ENCODE results near the gene PPM1A.

PPM1A gene

DNA sequence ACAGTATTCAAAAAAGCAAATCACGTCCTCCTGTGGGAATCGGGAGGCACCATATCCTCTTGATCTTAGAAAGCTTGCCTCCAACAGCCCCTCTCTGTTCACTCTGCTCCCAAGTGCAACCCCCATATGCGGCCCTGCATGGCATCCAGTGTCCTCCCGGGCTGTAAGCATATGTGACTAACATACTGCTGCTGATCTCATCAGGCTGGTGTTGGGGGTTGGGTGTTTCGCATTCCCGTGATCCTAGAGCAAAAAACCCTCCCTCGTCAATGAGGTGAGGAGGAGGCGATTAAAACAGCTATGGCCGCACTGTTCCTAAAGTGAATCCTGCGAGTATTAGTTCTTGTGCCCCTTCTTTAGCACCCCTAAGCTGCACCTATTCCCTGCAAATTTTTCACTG is 28.1 kb upstream of the PPM1A start:
- no peak for DNase-seq (ENCODE audit: extremely low read depth, insufficient read length)
- H3K36me3 ChIP-seq (ENCODE audit: control insufficient read depth, insufficient read depth, low read length): no peaks in the 10 kb centered on the region
- no peaks in the 10 kb centered on the region for H3K27me3 ChIP-seq (replicated peaks; ENCODE audit: control insufficient read depth, insufficient read depth, low read length)
- no peak overlapping the region for H3K4me3 ChIP-seq (replicated peaks; ENCODE audit: low read depth, low read length)
- TF ChIP-seq, protein P1, sequence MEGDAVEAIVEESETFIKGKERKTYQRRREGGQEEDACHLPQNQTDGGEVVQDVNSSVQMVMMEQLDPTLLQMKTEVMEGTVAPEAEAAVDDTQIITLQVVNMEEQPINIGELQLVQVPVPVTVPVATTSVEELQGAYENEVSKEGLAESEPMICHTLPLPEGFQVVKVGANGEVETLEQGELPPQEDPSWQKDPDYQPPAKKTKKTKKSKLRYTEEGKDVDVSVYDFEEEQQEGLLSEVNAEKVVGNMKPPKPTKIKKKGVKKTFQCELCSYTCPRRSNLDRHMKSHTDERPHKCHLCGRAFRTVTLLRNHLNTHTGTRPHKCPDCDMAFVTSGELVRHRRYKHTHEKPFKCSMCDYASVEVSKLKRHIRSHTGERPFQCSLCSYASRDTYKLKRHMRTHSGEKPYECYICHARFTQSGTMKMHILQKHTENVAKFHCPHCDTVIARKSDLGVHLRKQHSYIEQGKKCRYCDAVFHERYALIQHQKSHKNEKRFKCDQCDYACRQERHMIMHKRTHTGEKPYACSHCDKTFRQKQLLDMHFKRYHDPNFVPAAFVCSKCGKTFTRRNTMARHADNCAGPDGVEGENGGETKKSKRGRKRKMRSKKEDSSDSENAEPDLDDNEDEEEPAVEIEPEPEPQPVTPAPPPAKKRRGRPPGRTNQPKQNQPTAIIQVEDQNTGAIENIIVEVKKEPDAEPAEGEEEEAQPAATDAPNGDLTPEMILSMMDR (IDR thresholded peaks at IDR 0.05; ENCODE audit: insufficient read depth, low read length, poor library complexity, severe bottlenecking): no peak

DNA sequence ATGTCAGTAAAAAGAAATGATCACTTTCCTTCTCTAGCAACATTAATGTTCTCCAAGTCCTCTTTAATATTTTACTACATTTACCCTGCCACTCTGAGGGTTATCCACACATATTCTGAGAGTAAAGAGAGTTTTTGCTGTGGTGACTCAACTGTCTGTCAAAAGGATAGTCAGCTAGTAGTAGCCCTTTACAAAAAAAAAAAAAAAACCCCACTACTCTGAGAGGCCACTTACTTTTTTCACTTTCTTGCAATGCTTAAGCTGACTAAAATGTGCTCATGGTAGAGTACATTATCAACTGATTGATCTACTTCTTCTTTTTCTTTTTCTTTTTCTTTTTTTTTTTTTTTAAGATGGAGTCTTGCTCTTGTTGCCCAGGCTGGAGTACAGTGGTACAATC is 27.6 kb upstream of the PPM1A start:
- DNase-seq (ENCODE audit: extremely low read depth, insufficient read length): no peak
- TF ChIP-seq, protein P1 (IDR thresholded peaks at IDR 0.05; ENCODE audit: insufficient read depth, low read length, poor library complexity, severe bottlenecking): no peak
- Histone ChIP-seq H3K27me3 (replicated peaks; ENCODE audit: control insufficient read depth, insufficient read depth, low read length) (no peaks in the 10 kb centered on the region), H3K4me3 (replicated peaks; ENCODE audit: low read depth, low read length) (no peak overlapping the region), H3K36me3 (ENCODE audit: control insufficient read depth, insufficient read depth, low read length) (no peaks in the 10 kb centered on the region)

DNA sequence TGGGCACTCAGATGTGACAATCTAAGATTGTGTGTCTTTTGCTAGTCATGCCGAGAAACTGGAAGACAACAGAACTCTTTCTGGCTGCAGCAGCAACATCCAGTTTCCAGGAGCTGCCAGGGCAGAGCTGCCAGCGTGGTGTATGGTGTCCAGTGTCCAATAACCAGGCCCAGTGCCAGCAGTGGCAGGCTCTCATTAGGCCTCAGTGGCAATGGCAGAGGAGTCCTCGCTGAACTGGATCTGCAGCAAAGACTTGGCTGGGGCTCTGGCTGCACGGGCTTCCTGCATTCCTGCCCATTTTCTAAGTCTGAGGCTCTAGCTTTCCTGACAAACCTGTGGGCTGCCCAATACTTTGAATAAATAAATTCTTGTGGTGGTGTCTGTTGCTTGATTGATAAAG is 26.2 kb upstream of the PPM1A start:
- TF ChIP-seq, protein P1 (IDR thresholded peaks at IDR 0.05; ENCODE audit: insufficient read depth, low read length, poor library complexity, severe bottlenecking): no peak
- no peaks in the 10 kb centered on the region for H3K36me3 ChIP-seq (ENCODE audit: control insufficient read depth, insufficient read depth, low read length)
- H3K27me3 ChIP-seq (replicated peaks; ENCODE audit: control insufficient read depth, insufficient read depth, low read length): no peaks in the 10 kb centered on the region
- DNase-seq (ENCODE audit: extremely low read depth, insufficient read length): no peak
- H3K4me3 ChIP-seq (replicated peaks; ENCODE audit: low read depth, low read length): no peak overlapping the region

- H3K4me3 ChIP-seq (replicated peaks; ENCODE audit: low read depth, low read length): no peak overlapping the region
- TF ChIP-seq, protein P1 (IDR thresholded peaks at IDR 0.05; ENCODE audit: insufficient read depth, low read length, poor library complexity, severe bottlenecking): no peak
- no peaks in the 10 kb centered on the region for H3K36me3 ChIP-seq (ENCODE audit: control insufficient read depth, insufficient read depth, low read length)
- no peaks in the 10 kb centered on the region for H3K27me3 ChIP-seq (replicated peaks; ENCODE audit: control insufficient read depth, insufficient read depth, low read length)
- DNase-seq (ENCODE audit: extremely low read depth, insufficient read length): no peak
Measured at GRCh38 chr14:60225265-60225664, 23.8 kb upstream of the PPM1A start.

- DNase-seq (ENCODE audit: extremely low read depth, insufficient read length): no peak
- no peaks in the 10 kb centered on the region for H3K36me3 ChIP-seq (ENCODE audit: control insufficient read depth, insufficient read depth, low read length)
- no peak overlapping the region for H3K4me3 ChIP-seq (replicated peaks; ENCODE audit: low read depth, low read length)
- H3K27me3 ChIP-seq (replicated peaks; ENCODE audit: control insufficient read depth, insufficient read depth, low read length): no peaks in the 10 kb centered on the region
- TF ChIP-seq, protein P1 (IDR thresholded peaks at IDR 0.05; ENCODE audit: insufficient read depth, low read length, poor library complexity, severe bottlenecking): no peak
Measured at GRCh38 chr14:60226298-60226697, 22.7 kb upstream of the PPM1A start.

GRCh38 chr14:60227291-60227690 is 21.7 kb upstream of the PPM1A start:
- Histone ChIP-seq H3K27me3 (replicated peaks; ENCODE audit: control insufficient read depth, insufficient read depth, low read length) (no peaks in the 10 kb centered on the region), H3K4me3 (replicated peaks; ENCODE audit: low read depth, low read length) (no peak overlapping the region), H3K36me3 (ENCODE audit: control insufficient read depth, insufficient read depth, low read length) (no peaks in the 10 kb centered on the region)
- no peak for DNase-seq (ENCODE audit: extremely low read depth, insufficient read length)
- TF ChIP-seq, protein P1 (IDR thresholded peaks at IDR 0.05; ENCODE audit: insufficient read depth, low read length, poor library complexity, severe bottlenecking): no peak

Data from GM06990 (cell line).